GM18873 (cell line): Measurements from ENCODE around the gene PTGIR.
"Not testable (repeated sequence)": the region's sequence is repeated elsewhere in the genome, so short reads cannot be mapped to it uniquely, and the experiment has no call there.

Source experiments
- ATAC-seq: cut with Tn5 transposase; IDR thresholded peaks from one replicate; pipeline ENCODE4 v1.9.1; 2021; ENCODE audit warnings: mild to moderate bottlenecking, moderate library complexity, moderate number of reproducible peaks; ENCODE audit not compliant: unreplicated experiment, low FRiP score

PTGIR gene

GRCh38 chr19:46639358-46640182 is 14.7 kb upstream of the PTGIR start:
- no peak for ATAC-seq

DNA sequence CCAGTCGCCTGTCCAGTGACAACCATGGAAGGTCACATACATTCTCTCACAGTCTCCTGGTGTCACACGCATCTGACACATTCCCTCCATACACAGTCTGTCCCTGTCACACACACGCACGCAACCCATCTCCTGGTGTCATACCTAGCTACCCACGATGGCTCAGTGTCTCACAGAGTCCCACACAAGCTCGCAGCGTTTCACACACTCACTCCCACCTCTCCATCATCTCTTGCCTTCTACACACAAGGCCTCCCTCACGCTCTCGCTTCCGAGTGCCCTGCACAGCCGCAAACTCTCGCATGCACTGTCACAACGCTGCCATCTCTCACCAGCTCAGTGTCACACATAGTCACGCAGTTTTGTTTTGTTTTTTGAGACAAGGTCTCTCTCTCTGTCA is 12.3 kb upstream of the PTGIR start:
- ATAC-seq: no peak

DNA sequence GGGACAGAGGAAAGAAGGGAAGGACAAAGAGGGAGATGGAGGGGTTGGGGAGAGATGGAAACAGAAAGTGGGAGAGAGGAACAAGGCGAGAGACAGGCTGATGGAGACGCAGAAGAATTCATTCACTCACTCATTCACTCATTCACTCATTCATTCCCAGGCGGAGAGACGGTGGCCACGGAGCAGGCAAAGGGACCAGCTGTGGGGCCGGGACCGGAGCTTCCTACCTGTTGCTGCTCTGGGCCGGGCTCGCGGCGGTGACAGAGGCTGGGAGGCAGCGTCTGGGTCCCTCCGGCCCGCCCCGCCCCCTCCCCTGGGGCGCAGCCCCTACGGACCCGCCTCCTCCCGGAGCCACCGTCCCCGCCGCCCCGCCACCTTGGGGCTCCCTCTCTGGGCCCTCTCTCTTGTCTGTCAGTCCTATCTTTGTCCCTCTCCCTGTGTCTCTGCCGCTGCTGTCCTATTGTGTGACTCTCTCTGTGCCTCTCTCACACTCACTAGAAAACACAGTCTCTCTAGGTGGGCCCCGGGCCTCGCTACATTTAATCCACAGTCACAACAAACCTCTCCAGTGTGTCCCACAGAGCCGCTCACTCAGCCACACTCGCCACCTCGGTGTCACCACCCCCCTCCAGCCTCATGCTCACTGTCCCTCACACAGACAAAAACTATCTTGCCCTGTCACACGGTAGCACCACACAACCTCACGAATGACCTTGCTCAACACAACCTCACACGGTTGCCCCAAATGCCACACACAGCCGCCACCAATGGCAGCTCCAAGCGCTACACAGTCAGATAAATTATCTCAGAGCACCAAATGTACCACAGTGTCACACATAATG is 11.3 kb upstream of the PTGIR start, which contains the start of gene GNG8:
Gene GNG8 (minus strand): TSS at position 283 of the 842 bp plus-strand sequence. CDS start 1,520 bp downstream, outside the sequence.
- ATAC-seq: no peak

GRCh38 chr19:46634656-46635218 is 9.8 kb upstream of the PTGIR start:
- ATAC-seq: no peak

- no peak for ATAC-seq
These were observed 9.3 kb upstream of the PTGIR start for GRCh38 chr19:46634045-46634655.

DNA sequence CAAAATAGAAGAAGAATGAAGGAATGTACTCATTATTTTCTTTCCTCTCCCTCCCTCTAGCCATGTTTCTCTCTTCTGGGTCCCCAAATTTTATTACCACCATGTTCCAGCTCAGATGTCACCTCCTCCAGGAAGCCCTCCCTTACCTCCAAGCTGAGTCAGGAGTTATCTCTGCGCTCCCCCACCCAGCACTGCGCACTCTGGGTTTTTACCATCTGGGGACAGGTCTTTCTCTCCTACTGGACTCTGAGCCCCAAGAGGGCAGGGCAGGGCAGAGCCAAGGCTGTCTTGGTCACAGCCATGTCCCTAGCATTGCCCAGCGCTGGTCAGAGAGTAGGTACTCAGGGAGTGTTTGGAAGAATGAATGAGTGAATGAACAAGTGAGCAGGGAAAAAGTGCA is 8.2 kb upstream of the PTGIR start:
- no peak for ATAC-seq

DNA sequence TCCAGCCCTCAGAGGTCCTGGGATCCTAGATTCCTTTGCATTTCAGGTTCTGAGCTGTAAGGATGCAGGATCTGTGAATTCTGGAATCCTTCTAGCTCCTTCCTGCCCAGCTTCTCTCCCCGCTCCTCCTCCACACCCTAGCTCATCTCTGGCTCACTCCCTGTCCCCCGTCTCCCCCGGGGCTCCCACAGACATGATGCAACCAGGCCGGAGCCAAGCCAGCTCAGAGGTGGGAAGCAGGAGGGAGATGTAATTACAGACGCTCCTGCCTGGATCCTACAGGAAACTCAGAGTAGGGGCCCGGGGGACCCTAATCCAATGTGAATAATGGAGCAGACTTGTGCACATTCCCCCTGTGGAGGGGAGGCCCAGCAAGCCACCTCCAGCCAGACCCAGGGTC is 6.6 kb upstream of the PTGIR start:
- ATAC-seq: no peak

- no peak for ATAC-seq
These were observed 5.8 kb upstream of the PTGIR start for GRCh38 chr19:46630586-46631205.

DNA sequence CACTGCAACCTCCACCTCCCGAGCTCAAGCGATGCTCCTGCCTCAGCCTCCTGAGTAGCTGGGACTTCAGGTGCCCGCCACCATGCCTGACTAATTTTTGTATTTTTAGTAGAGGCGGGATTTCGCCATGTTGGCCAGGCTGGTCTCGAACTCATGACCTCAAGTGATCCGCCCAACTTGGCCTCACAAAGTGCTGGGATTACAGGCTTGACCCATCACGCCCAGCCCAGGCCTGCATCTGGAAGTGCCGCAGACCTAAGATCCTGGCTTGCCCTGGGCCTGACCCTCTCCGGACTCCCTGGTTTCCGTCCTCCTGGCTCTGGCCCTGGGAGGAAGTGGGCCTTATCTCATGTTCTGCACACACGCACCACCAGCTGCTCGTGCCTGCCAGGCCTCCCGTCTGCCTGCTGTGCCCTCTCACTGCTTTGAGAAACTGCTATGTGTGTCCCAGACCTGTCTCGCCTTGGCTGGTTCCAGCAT is 4.7 kb upstream of the PTGIR start:
- no peak for ATAC-seq

- not testable (repeated sequence) for ATAC-seq
These were observed 4.1 kb upstream of the PTGIR start for GRCh38 chr19:46628970-46629369.

DNA sequence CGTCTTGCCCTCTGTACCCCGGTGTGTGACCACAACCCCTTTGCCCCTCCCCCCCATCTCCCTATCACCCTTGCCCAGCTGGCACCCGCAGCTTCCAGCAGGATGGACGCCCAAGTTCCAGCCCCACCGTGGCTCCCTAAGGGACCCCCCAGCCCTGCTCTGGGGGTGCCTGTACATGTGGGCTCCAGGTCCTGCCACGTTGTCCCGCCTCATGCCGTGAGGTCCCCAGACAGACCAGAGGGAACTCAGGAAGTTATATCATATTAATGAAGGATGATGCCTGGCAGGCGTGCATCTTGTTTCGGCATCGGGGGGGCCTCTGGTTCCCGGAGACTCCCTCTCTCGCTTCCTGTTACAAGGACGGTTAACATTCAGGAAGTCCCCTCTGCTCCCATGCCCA is 1.6 kb upstream of the PTGIR start:
- no peak for ATAC-seq

- ATAC-seq: no peak
These were observed 842 bp upstream of the PTGIR start for GRCh38 chr19:46625731-46626130.

- ATAC-seq: no peak
These were observed 880 bp downstream of the PTGIR start for GRCh38 chr19:46623915-46624502.

DNA sequence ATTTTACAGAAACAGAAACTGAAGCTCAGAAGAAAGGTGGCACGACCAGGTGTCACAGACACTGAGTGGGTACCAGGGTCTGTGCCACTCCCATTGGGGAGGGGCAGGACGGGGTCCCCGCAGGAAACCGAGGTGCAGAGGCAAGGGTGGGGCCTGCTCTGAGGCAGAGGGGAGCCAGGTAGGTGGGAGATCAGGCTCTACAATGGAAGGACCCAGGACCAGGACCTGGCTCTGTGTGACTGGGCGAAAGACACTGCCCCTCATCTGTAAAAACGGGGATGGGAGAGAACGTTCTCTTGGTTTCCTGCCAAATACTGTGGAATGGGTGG is 2.8 kb downstream of the PTGIR start:
- no peak for ATAC-seq

- no peak for ATAC-seq
These were observed 3.4 kb downstream of the PTGIR start for GRCh38 chr19:46621191-46622117.

DNA sequence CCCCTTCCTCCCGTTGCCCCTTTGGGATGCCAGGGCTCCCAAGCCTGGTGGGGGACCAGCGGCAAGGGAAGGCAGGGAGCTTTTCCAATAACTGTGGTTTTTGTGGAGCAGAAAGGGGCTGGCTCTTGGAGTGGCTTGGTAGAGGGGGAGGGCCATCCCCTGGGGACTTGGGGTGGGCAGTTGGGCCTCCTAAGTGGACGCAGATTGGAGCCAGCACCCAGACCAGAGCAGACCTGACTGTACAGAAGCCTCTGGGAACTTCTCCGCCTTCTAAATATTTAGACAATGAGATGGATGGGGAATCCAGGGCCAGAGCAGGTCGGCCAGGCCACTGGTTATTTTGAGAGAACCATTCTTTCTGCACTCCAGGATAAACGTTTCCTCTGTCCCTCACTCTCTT is 4.2 kb downstream of the PTGIR start:
- no peak for ATAC-seq

- no peak for ATAC-seq
These were observed 4.6 kb downstream of the PTGIR start for GRCh38 chr19:46620267-46620666.

DNA sequence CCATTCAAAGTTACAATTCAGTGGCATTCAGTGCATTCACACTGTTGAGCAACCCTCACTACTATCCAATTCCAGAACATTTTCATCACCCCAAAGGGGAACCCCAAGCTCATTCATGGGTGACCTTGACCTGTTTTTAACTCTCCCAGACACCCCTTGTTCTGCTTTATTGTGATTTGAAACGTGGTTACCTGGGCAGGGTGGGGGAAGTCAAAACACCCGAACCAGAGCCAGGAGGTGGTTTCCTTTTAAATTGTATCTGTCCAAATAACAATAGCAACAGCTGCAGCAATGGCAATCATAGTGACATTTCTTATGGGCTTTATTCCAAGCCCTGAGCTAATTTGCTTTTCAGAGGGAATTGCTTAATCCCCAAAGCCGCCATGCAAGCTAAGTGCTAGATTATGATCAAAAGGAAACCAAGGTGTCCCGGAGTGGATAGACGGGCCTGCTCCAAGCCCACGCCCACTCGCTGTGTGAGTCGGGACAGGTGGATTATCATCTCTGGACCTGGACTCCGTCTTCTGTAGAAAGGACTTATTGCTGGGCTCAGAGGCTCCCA is 6.1 kb downstream of the PTGIR start:
- ATAC-seq: no peak

DNA sequence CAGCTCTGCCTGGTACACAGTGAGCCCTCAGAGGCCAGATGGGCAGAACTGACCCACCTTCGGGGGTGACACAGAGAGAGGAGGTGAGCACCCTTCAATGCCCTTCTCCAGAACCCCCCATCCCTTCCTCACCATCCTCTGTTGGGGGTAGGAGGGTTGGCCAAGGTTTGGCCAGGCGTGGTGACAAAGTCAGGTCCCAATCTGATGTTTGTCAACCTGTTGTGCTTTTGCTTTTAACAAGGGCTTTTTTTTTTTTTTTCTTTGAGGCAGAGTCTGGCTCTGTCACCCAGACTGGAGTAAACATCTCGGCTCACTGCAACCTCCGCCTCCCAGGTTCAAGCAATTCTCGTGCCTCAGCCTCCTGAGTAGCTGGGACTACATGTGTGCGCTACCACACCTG is 7.3 kb downstream of the PTGIR start:
- ATAC-seq: no peak
